AG08396 (cell line): ENCODE results near the gene CCDC152.

ENCODE experiments used
- DNase-seq: peaks from one replicate; pipeline ENCODE4 v3.0.0; 2012; ENCODE audit warnings: low spot score, mixed read lengths

The CCDC152 gene

GRCh38 chr5:42781584-42781983 lies 25.0 kb downstream of the CCDC152 start:
- DNase-seq = no peak

GRCh38 chr5:42784132-42784531 lies 27.5 kb downstream of the CCDC152 start:
- DNase-seq = no peak

GRCh38 chr5:42785756-42786155 lies 29.1 kb downstream of the CCDC152 start:
- DNase-seq = no peak

GRCh38 chr5:42787073-42787472 lies 30.5 kb downstream of the CCDC152 start:
- no peak for DNase-seq

- no peak for DNase-seq
Measured at GRCh38 chr5:42787845-42788244, 31.2 kb downstream of the CCDC152 start.

- no peak for DNase-seq
Measured at GRCh38 chr5:42791151-42791550, 34.5 kb downstream of the CCDC152 start.

GRCh38 chr5:42798284-42799240 lies 41.9 kb downstream of the CCDC152 start:
- DNase-seq = no peak

DNA sequence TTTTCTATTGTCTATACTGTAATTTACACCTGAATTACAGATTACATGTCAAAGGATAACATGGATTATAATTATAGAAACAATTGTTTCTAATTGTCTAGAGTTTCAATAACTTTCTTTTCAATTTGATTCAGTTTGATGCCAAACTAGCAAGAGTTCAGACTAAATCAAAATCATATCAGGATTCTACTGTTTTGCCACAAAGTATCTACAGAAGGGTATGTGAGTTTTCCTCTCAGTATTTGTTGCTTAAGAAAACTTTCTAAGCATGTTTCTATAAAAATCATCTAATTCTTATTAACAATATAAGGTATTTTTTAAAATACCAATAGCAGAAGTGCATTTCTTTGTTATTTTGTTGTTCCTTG lies 42.6 kb downstream of the CCDC152 start:
- no peak for DNase-seq

DNA sequence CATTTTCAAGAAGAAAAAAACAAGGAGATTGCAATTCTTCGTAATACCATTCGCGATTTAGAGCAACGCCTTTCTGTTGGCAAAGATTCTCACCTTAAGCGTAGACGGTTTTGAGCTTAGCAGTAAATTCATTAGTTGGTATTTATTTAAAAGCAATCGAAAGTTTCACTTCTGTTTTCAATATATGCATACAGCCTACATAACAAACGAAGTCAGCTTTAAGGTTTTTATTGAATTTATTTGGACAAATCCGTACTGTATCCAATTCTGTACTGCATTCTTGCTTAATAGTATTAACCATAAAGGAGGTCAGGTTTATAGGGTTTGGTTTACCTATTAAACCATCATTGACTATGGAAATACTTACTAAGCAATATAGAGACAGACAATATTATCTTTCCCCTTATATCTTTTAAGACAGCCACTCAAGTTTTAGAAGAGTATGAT lies 43.1 kb downstream of the CCDC152 start:
- DNase-seq = no peak

- DNase-seq = no peak
Measured at GRCh38 chr5:42800748-42801330, 44.2 kb downstream of the CCDC152 start.

DNA sequence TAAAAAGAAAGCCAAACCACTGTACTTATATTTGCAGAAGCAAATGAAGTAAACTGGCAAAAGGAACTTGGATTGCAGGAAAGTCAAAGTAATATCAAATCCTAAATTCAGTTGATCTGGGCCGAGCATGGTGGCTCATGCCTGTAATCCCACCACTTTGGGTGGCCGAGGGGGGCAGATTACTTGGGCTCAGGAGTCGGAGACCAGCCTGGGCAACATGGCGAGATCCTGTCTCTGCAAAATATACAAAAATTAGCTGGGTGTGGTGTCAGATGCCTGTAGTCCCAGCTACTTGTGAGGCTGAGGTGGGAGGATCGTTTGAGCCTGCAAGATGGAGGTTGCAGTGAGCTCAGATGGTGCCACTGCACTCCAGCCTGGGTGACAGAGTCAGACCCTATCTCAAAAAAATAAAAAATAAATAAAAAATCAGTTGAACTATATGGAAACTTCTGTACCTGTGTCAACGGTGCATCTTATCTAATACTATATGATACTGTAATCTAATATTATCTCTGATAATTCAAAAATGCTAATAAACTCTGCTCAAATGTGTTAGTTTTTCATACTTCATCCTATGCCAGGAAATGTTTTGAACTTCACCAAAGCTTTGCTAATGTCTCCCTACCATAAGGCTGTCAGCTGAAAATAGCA lies 45.0 kb downstream of the CCDC152 start:
- DNase-seq = no peak

- DNase-seq = no peak
Measured at GRCh38 chr5:42804717-42805339, 48.2 kb downstream of the CCDC152 start.

- DNase-seq = no peak
Measured at GRCh38 chr5:42806004-42806700, 49.5 kb downstream of the CCDC152 start.

GRCh38 chr5:42806701-42807262 lies 50.2 kb downstream of the CCDC152 start:
- DNase-seq = no peak

DNA sequence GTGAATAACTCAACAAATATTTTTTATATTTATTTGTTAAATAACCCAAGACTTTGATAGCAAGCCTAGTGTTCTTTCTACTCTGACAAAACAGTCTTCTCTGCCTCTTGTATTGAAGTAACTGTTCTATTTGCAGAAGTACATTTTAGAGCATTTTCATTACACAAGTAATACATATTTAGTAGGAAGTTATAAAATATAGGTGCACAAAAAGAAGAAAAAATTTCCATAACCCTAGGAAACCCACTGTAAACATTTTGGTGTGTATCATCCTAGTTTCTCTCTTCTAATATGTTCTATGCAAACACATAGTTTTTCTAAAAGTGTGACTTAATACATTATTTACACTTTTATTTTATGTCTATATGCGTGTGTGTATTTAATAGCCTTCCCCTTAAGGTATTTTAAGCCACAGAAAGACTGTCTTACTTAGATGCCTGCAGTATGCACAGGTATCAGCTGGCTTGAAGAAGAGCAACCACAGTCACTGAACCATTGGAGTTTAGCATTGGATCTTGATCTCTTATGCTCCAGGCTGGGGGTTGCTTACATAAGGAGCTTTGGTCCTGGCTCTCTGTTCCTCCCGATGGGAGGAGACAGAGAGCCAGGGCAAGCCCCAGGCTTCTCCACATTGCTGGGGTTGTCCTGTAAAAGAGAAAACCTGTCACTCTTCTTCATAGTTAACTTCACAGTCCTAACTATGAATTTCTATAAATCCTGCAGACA lies 51.3 kb downstream of the CCDC152 start:
- DNase-seq = peak; percentile 15

DNA sequence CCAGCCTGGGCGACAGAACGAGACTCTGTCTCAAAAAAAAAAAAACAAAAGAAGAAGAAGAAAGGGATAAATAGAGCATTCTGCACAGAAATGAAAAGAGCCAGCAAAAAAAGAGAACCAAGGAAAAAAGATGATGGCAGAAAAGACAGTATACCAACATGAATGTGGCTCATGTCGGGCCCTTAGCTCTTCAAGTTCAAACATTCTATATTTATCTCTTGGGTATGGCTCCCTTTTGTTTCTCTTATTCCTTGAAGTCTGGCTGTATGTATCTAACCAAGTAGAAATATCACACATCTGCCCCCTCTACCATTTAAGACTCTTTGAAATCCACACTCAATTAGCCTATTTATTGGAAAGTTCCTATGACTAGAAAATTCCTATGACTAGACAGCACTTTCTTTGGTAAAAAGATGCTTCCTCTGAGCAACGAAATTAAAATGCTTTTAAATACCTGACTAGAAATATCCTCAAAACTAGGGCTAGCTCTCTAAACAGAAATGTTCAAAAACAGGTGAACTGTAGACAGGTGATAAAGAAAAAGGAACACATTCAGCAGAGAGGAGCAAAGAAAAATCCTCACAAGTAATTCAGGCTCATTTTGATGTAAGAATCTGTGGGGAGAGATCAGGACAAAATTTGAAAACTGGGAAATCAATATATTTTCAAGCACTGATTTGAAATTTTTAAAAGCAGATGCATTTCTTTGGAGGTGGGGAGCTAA lies 52.4 kb downstream of the CCDC152 start:
- DNase-seq = no peak

- no peak for DNase-seq
Measured at GRCh38 chr5:42810834-42811590, 54.4 kb downstream of the CCDC152 start.

- peak; percentile 54 for DNase-seq
Measured at GRCh38 chr5:42811591-42812446, 55.2 kb downstream of the CCDC152 start, which contains the start of gene SELENOP. Gene SELENOP, minus strand, starts transcription at chr5:42811892. Its CDS starts 3,539 bp downstream, at chr5:42808353.
